LHCN-M2 (cell line): ENCODE results near the gene CCDC192. TPM values are rescaled to one million over a fixed set of nuclear protein-coding genes. Genes with fewer than 3 reads are reported as not detected.

Experiments used
- DNase-seq: peaks from one replicate; pipeline ENCODE4 v3.0.0-alpha.2; 2012; ENCODE audit warnings: low read depth
- total RNA-seq: library from RNA; depleted of rRNA; stranded (reverse); fragments of >200 nt; gene quantifications from 2 replicates; pipeline ENCODE4 v1.2.3, GENCODE V29; 2014

CCDC192 gene
- total RNA-seq, 1 experiment from 2014 or later: not detected

DNA sequence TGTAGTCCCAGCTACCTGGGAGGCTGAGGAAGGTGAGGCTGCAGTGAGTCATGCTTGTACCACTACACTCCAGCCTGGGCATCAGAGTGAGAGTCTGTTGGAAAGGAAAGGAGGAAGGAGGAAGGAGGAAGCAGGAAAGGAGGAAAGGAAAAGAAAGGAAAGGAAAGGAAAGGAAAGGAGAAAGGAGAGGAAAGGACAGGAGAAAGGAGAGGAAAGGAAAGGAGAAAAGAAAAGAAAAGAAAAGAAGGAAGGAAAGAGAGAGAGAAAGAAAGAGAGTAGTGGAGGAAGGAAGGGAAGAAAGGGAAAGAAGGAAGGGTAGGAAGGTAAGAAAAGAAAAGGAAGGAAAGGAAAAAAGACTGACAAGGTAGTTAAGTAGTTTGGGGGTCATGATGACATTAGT lies 217.7 kb downstream of the CCDC192 start:
- no peak for DNase-seq

DNA sequence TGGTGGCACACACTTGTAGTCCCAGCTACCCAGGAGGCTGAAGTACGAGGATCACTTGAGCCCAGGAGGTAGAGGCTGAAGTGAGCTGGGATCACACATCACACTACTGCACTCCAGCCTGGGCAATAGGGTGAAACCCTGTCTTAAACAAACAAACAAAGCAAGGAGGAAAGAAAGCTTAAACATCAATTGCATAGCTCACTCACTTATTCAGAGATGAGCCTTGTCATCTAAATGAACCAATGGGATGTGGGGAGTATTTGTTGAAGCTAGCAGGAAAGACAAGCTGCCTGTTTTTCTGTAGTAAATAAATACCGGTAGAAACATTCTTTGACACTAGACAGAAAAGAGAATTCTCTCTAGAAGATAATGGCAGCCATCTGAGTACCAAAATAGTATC lies 219.4 kb downstream of the CCDC192 start:
- no peak for DNase-seq

DNA sequence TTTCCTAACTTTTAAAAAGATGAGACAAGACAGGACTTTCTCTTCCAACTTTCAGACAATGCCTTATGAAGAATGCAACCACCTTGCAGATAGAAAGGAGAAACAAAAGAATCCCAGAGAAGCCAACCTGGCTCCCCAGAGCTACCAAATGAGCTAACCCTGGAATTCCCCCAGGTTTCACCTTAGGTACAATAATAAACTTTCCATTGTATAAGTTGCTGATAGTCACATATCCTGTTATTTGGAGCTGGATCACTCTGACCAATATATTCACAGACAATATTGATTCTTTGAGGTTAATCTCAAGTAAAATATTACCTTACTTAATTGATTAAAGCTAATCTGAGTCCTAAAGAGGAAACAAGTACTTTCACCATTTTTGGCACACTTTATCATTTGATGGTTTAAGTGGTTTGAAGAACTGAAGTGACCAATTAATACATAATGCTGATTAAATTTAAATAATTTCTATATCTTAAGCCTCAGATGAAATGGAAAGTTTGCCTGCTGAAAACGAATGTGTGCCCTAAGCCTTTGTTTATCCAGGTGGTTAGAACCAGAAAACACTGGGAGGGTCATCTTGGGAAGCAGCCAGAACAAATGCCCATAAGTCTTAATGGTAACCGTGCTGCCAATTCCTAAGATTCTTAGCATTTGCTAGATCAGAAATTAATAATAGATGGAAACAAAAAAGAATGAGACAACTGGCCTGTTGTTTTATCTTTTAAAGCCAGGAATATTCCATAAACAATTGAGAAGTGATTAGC lies 220.8 kb downstream of the CCDC192 start:
- no peak for DNase-seq

DNA sequence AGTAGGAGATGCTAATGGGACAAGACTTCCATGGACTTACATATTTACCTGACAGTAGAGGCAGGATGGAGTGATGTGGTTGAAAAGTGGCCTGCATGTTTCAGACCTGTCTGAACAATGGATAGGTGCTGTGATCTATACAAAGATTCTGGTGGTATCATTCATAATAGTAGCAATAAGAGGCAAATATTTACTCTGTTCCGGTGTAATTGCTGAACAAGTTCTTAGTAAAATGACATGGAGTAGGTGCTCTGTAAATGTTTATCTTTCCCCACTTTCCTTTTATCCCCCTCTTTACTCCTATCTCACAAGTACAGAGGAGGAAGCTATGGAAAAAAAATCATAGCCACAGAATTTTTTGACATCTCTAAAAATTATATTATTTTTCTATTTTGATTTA lies 221.4 kb downstream of the CCDC192 start:
- no peak for DNase-seq

DNA sequence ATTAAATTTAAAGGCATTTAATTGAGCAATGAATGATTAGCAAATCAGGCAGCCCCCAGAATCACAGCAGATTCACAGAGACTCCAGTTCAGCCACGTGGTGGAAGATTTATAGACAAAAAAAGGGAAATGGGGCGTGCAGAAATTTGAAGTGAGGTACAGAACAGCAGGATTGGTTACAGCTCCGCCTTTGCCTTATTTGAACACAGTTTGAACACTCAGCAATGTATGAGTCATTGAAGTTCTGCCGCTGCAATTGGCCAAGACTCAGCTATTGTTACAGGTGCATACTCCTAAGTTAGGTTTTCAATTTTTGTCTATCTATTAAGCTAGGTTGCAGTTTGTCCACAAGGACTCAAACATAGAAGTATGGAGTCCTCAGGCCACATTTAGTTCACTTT lies 222.7 kb downstream of the CCDC192 start:
- no peak for DNase-seq

DNA sequence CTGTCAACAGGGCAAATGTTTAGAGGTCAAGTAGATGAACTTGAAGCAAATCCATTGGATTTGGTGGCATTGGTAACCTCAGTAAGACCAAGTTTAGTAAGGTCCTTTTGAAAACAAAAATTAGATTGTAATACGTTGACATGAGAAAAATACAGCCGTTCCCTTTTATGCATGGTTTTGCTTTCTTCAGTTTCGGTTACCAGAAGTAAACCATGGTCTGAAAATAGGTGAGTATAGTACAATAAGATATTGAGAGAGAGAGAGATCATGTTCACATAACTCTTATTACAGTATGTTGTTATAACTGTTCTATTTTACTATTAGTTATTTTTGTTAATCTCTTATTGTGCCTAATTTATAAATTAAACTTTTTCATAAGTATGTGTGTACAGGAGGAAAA lies 223.8 kb downstream of the CCDC192 start:
- DNase-seq: no peak

DNA sequence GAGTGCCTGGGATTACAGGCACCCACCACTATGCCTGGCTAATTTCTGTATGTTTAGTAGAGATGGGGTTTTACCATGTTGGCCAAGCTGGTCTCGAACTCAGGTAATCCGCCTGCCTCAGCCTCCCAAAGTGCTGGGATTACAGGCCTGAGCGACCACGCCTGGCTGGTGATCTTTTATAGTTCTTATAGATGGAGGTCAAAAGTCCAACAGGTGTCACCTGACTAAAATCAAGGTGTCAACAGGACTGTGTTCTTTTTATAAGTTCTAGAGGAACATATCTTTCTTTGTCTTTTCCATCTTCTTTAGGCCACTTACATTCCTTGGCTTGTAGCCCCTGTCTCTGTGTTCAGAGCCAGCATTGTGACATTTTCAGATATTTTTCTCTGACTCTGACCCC lies 224.9 kb downstream of the CCDC192 start:
- DNase-seq: no peak

DNA sequence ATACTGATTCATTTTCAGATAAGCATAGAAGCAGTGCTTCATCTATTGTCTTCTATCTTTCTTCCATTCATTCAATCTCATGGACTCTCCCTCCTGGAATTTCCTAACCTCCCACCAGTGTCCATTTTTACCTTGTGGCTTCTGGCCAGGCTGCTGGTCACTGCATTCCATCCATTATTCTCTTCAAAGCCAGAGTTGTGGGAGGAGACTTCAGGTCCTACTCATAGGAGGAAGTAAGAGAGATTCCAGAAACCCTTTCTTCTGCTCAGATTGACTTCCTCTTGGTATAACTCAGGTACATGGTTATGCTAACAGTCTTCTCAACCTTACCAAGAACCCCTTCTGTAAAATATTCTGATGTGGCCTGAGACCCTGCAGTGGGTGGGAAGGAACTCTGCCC lies 227.1 kb downstream of the CCDC192 start:
- no peak for DNase-seq

DNA sequence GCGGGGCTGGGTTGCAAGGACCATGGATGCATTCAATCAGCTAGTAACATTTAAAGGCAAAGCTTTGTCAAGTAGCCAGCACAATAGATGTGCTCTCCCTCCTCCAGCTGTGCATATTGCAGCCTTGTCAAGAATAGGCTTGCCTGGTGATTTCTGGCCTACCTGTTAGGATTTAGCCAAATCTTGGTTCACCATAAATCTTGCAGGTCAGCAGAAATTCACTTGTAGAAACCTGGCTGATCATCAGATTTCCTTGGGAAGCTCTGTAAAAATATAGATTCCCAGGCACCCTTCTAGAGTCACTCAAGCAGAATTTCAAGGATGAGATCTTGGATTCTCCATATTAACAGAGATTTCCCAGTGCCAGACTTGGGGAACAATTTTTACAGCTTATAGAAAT lies 228.2 kb downstream of the CCDC192 start:
- no peak for DNase-seq

DNA sequence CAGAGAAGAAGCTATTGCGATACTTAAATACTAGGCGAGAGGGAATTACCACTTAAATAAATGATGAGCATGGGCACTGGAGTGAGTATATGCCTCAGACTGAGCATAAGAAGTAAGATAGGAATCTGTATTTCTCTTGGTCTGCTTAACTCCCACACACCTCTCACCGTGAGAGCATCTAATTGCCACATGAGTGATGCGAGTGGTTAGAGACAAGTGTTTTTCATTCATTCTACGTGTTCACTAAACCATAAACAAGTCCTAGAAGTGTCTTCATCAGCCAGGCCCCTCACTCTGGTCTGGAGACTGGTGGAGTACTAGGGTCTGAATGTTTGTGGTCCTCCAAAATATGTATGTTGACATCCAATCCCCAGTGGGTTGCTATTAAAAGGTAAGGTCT lies 230.2 kb downstream of the CCDC192 start:
- no peak for DNase-seq

DNA sequence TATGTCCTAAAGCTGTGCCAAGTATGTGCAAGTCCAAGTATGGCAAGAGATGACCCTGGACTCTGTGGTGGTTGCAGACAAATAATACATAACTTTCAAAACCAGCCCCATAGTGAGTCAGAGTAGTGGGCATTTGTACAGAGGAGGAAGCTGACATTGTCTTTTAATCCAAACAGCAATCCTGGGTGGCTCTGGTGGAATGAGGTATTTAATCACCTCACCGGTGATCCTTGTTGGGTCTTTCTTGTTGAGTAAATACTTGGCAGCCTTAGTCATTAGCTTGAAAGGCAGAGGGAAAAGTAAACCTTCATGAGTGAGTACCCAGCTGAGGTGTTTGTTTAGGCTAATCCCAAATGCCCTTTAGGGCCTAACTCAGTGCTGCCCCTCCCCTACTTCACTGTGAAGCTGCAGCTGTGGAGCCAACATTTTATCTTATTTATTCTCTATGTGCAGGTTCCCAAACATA lies 231.6 kb downstream of the CCDC192 start:
- peak; percentile 78 for DNase-seq

DNA sequence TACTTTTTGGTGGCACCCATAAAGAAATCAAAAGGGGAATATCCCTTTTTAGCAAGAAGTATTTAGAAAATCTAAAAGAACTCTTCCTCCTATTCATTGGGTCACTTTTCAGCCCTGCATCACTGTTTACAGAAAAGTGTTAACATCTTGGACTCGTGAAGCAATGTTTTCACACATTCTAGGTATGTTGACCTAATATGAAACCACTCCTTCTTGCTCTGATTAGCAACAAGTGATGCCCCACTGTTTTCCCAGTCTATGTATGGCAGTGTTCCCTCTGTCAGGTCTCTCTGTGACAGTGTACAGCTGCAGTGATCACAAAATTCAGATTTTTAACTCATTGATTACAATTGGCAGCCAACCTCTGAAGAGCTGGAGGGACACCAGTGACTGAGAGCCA lies 232.2 kb downstream of the CCDC192 start:
- DNase-seq: no peak

DNA sequence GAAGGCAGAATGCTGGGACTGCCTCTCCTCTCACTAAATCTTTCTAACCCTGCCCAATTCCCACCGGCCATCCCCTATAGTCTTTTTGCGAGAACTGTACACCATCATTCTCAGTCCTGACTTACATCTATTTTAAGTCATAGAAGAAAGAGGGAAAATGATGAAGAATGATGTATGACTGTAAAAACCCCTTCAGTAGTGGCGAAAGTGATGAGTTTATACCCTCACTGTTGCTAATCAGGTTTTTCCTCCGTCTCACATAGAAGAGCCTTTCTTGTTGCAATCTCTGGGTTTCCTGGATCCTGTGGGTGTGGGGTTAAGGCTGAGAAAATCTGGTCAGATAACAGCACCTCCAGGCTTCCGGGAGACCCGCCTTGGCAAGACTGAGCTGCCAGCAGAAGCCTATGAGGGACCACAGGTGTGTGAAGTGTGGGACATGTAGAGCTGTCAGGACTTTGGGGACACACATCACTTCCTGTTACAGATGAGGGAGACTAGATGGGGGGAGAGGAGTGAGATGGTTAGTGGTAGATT lies 233.3 kb downstream of the CCDC192 start:
- no peak for DNase-seq

DNA sequence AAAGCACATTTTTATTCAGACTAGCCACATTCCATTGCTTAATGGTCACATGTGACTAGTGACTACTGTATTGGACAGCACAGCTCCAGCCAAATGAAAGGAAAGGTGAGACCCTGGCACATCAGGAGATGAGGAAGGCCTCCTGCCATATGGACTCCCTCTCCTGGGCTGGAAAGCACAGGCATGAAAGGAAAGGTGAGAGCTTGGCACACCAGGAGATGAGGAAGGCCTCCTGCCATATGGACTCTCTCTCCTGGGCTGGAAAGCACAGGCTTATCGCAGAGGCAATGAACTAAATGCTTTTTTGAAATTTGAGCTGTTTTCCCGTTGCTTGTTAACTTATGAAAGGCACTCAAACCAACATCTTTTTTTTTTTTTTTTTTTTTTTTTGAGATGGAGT lies 235.6 kb downstream of the CCDC192 start:
- no peak for DNase-seq

DNA sequence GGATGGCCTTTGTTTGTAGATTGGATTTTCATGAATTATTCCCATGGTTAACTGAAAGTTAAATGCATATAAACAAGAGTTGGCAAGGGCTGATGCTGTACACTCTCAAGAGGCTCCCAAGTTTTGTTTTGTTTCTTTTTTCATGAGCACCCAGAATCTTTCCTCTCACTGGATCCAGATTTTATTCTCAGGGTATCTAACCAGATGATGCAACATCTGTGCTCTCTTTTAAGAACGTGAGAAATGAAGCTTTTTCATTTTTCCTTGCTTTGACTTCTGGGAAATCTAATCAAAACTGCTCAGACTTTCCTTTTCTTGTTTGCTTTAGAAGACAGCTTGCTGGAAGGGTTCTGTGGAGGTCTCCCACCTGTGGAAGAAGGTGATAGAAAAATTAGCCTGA lies 237.7 kb downstream of the CCDC192 start:
- no peak for DNase-seq

DNA sequence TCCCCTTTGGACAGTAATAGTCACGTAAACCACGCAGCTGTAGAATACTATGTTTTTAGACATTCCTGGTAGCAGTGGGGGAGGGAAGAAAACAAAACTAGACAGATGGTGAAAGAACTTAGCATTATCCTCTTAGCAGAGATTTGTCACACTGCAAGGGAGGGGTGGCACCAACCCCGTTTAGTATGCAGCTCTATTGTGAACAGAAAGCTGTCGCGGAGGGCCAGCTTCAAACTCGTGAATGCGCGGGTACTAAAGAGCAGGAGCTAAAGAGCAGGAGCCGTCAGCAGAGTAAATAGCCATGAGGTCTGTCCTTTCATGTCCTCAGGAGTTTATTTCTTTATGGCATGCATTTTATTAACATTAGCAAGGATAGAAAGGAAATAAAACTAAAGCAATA lies 238.5 kb downstream of the CCDC192 start:
- DNase-seq: peak; percentile 76

DNA sequence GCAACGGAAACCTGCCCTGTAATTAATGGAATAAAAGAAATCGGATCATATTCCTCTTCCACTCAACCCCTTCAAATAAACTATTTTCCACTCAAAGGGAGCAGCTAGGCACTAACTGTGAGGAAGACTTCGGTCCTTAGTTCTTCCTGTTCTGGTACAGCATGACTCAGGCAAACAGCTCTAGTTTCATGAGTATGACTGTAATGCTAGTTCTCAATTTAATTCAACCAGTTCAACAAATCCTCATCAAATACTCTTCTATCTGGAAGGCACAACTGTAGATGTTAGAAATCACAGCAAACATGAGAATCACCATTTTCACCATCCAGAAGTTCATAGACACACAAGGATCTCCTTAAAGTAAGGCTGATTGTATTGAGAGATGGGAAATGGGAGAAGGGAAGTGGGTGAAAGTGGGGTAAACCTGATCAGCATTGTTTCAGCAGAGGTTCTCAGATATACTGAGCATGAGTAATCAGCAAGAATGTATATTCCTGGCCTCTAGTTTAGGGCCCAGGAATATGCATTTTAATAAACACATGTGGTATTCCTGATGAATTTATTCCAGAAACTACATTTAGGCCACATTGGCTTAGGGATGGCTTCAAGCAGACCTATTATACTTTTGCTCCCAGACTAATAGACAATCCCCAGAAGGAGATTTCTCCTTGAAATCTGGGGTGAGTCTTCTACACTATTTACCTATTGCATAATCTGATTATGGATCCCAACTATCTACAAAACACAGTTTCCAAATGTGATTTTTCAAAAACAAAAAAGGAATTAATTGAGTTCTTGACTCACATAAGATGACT lies 239.3 kb downstream of the CCDC192 start:
- peak; percentile 71 for DNase-seq

DNA sequence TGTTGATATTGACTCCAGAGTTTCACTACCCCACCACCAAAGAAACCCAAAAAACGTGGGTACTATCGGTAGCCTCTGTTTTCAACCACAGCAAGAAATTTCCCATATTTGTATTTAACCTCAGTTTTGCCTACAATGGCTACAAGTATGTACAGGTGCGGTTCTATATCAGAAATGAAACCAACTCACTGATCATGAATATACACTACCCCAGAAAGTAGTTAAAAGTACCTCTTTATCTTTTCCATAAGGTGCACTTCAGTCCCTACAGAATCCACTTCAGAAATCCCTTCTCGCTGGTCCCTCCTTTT lies 239.8 kb downstream of the CCDC192 start:
- no peak for DNase-seq

DNA sequence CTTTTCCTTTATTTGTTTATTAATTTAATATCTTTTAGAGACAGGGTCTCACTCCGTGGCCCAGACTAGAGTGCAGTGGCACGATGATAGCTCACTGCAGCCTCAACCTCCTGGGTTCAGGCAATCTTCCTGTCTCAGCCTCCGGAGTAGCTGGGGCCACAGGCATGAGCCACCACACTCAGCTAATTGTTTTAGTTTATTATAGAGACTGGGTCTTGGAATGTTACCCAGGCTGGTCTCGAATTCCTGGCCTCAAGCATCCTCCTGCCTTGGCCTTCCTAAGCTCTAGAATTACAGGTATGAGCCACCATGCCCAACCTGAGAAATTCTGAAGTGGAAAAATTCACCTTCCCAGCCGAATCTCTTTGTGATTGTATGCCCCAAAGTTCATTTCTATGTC lies 240.9 kb downstream of the CCDC192 start:
- no peak for DNase-seq

DNA sequence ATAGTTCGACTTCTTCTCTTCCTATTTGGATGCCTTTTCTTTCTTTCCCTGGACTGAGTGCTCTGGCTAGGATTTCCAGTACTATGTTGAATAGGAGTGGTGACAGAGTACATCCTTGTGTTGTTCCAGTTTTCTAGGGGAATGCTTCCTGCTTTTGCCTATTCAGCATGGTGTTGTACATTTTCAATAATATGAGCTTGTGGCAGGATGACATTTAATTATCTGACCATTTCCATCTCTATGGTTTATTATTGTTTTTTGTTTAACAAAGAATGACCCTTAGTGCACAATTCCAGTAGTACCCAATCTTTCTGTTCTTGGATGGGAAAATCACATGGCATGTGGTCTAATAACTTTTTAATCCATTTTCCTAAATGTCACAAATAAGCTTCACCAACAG lies 244.8 kb downstream of the CCDC192 start:
- DNase-seq: no peak

DNA sequence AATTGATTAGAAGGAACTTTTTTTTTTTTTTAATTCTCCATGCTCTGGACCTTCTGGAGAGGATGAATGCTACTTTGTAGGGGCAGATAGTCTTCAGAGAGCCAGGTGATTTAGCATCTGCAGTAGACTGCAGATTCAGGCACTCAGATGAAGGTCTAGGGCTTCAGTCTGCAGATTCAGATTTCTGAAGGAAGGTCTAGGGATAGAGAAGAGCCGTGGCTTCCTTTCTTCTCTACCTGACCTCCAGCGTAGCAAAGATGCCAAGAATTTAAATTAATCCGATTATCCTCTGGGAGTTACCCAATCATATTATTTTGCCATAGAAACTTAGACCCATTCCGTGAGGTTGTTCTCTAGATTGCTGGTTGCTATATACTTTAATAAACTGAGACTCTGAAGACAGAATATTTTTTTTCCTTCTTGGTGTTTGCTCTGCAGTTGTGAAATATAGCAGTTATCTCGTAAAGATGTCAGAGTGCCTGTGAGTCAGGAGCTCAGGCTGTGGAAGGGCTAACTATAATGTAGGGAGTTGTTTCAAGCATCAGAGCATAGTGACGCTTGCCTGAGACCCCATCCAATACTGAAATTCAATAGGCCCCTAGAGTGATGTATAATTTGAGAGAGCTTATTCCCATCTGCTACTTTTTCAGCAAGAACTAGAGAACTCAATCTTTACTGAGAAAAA lies 247.7 kb downstream of the CCDC192 start:
- DNase-seq: no peak

DNA sequence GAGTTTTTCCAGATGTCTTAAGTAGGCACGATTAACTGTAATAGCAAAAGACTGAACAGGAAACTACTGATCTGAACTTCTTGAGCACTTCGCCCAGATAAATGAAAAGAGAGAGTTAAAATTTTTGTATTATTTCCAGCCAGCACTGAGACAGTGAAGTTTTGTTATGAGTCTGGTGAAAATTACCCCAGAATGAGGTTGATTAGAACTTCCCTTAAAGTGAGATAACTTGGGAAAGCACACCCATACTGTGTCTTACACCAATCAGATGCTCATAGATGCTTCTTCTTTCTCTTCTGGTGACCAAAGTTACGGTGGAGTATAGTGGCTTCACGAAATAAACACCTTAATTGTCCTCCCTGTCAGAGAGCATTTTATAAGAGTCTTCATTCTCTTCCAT lies 248.6 kb downstream of the CCDC192 start:
- no peak for DNase-seq
